NCI-H2107 (cell line): Measurements from ENCODE around the gene SPIRE2.
"Not testable (repeated sequence)": the region's sequence is repeated elsewhere in the genome, so short reads cannot be mapped to it uniquely, and the experiment has no call there.

ENCODE experiments used
- DNase-seq: peaks from one replicate; lab custom pipeline; 2025; lab: John Stamatoyannopoulos, UW

The SPIRE2 gene

DNA sequence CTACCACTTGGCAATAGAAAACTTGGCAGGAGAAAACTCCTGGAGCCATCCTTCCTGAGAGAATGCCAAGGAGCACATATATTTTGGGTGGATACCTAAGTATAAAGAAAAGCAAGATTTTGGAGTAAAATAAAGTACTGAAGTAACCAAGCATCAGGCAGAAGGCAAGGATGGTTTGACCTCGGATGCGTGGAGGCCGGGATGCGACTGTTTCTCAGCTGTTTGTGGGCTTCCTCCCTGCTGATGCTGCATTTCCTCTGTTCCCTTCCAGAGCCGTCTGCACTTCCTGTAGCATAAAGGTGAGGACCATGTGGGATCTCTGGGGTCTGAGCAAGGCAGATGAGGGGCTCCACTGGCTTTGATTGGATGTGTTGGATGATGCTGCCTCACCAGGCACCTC, 39.6 kb downstream of the SPIRE2 start:
- no peak for DNase-seq

DNA sequence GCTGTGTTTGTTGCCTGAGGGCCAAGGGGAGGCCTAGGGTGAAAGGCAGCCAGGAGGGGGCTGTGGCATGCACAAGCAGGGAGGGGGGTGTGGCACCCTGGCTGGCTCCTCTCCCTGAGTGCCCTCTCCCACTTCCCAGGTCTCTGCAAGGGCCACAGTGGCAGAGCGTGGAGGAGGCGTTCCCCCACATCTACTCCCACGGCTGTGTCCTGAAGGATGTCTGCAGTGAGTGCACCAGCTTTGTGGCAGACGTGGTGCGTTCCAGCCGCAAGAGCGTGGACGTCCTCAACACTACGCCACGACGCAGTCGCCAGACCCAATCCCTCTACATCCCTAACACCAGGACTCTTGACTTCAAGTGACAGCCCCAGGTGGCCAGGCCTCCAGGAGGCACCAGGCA, 41.6 kb downstream of the SPIRE2 start:
- no peak for DNase-seq

DNA sequence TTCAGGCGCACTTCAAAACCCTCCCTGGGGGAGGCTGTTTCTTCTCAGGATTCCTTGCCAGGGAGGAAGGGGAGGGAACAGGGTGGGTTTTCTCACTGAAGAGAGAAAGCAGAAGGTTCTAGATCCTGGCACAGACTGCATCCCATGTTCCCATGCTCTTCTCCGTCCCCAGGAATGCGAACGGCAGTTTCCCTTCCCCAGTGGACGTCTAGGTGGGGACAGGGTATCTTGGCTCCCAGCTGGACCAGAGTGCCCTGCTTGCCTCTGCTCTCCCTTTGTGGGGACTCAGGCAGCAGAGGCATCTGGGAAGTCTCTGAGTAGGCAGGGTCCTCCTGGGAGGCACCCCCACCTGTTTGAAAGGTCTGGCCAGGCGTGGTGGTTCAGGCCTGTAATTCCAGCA, 42.2 kb downstream of the SPIRE2 start:
- DNase-seq, result no peak

DNA sequence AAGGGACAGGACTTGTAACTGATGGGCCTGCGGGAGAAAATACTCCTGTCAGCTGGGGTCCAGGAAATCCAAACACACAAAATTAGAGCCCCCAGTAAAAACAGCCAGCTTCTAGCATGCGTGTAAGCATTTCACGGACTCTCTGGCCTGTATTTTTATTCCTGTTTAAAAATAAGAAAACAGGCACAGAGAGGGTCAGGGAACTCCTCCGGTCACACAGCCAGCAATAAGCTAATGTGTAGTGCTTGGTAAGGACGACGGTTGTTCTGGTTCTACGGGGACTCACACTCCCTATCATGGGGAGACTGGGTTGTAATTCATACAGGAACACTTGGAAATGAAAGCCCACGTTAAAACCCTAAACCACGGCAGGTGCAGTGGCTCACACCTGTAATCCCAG, 43.6 kb downstream of the SPIRE2 start:
- DNase-seq, result no peak

DNA sequence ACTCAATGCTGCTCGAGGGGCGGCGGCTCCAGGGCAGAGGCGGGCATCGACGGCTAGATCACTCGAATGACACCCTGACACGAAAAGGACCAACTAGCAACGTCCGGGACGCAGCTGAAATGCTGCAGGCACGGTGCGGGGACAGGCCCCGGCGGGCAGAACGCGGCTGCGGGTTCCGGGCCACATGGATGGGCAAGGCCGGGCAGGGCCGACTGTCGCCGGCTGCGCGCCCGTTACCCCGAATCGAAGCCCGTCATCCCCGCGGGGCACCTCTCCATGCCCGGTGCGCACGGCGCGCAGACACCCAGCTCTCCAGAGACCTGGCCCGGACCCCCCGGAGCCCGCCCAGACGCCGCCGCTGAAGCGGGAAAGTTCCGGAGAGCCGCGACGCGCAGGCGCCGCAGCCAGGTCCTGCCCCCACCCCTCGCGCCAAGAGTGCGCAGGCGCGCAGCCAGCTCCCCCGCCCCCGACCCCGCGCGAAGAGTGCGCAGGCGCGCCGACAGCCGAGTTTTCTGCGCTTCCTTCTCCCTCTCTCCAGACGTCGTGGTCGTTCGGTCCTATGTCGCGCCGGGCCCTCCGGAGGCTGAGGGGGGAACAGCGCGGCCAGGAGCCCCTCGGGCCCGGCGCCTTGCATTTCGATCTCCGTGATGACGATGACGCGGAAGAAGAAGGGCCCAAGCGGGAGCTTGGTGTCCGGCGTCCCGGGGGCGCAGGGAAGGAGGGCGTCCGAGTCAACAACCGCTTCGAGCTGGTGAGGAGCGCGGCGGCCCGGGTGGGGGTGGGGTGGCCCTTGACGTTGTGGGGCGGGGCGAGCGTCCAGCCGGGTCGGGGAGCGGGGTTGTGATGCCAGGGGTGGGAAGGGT, 45.1 kb downstream of the SPIRE2 start, which contains the start of gene TCF25:
TSS of gene TCF25 (plus strand) at position 484 of the 863 bp plus-strand sequence. CDS start at position 560, 76 bp downstream.
- DNase-seq, result peak; percentile 84

DNA sequence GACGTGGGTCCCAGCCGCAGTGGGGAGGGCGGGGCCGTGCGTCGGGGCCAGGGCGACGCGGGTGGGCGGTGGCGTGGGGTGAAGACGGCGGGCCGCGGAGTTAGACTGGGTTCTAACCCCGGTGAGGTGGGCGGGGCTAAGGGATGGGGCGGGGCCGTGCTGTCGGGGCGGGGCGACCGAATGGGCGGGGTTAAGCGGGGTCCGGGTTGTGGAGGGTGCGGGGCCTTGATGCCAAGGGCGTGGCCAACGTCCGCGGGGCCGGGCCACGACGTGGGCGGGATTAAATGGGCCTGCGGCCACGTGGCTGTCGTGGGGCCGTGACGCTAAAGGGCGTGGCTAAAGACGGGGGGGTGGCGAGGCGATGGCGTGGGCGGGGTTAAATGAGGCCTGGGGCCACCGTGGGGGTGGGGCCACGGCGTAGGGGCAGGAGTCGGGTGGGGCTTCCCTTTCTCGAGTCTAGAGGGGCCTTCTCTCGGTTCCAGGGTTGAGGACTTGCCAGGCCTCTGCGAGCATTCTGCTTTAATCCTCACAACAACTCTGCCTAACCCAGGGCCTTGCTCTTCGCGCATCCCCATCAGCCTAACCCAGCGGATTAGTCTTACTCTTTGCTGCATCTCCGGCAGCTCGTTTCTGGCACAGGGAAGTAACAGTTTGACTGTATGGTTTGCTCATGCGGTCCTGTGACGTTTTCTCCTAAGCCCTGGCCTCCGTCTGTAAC, 45.9 kb downstream of the SPIRE2 start:
- DNase-seq, result peak; percentile 77

DNA sequence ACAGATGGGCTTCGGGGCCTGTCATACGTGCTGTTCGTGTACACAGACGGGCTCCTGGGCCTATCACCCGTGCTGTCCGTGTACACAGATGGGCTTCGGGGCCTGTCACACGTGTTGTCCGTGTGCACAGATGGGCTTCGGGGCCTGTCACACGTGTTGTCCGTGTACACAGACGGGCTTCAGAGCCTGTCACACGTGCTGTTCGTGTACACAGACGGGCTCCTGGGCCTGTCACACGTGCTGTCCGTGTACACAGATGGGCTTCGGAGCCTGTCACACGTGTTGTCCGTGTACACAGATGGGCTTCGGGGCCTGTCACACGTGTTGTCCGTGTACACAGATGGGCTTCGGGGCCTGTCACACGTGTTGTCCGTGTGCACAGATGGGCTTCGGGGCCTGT, 50.8 kb downstream of the SPIRE2 start:
- not testable (repeated sequence) for DNase-seq

DNA sequence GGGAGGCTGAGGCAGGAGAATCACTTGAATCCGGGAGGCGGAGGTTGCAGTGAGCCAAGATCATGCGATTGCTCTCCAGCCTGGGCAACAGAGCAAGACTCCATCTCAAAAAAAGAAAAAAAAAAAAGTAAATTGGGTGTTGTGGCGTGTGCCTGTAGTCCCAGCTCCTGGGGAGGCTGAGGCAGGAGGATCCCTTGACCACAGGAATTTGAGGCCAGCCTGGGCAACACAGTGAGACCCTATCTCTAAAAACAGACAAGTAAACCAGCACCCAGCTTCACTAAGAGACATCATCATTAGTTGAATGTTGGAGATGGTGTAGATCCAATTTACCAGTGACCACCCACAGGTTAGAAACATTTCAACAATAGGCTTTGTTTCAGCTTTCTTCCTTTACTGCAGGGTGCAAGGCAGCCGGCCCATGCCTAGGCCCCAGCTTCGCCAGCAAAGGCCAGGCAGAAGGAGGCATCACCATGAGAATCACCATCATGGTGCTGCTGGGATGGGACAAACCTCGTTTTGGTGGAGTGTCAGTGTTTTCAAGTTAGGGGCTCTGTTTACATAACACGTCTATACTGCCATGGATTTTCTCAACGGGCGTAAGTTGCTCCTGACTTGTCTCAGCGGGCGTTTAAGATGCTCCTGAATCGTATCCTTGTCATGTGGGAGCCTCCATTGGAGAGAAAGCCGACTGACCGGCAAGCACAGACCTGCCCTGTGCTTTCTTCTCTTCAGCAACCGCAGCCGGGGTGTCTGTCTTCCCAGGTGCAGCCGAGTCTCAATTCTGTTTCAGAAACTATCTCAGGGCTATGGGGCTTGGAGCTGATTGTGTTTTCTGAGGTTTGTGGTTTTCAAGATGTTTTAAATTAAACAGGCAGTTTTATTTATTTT, 52.4 kb downstream of the SPIRE2 start:
- peak; percentile 57 for DNase-seq

DNA sequence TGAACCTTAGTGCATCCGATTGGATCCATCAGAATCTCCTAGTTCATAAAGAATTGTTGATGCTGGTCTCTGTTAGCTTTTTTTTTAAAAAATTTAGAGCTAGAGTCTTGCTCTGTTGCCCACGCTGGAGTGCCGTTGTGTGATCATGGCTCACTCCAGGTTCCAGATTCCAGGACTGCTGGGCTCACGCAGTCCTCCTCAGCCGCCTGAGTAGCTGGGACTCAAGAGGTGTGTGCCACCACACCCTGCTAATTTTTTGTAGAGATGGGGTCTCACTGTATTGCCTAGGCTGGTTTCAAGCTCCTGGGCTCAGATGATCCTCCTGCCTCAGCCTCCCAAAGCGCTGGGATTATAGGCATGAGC, 53.1 kb downstream of the SPIRE2 start:
- DNase-seq, result no peak

DNA sequence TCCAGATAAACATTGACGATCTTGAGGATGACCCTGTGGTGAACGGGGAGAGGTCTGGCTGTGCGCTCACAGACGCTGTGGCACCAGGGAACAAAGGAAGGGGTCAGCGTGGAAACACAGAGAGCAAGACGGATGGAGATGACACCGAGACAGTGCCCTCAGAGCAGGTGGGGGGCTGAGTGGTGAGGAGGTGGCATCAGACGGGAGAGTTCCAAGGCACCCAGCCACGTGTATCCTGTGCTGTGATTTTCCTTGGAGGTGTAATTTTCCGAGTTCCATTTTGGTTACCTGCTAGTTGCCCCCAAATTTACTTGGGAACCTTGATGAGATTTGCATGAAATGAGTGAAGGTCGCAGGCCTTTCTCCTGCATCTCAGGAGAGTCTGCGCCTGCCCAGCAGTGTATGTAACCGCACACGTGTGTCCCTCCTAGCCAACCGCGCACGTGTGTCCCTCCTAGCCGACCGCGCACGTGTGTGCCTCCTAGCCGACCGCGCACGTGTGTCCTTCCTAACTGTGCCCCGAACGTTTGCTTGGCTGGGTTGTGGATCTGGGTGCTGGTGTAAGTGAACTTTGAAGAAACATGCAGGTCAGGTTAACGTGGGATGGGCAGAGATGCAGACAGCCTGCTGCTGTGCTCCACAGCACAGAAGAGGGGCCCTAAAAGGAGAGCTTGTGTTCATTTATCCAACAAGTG, 55.2 kb downstream of the SPIRE2 start:
- DNase-seq, result no peak

DNA sequence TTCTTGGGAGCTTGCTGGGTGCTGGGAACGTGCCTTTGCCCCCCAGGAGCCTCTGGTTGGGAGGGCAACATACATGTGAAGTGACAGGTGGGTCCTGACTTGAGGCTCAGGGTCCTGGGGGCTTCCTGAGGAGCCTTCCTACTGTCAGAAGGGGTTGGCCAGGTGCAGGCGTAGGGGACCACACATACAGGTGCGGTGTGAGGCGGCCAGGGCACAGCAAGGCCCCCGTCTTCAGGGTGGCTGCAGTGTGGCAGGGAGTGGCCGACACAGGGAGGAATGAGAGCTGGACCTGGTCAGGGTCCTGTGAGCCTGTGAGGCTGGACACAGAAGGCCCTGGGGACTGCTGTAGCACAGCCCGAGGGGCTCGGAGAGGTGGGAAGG, 55.8 kb downstream of the SPIRE2 start:
- DNase-seq, result no peak

DNA sequence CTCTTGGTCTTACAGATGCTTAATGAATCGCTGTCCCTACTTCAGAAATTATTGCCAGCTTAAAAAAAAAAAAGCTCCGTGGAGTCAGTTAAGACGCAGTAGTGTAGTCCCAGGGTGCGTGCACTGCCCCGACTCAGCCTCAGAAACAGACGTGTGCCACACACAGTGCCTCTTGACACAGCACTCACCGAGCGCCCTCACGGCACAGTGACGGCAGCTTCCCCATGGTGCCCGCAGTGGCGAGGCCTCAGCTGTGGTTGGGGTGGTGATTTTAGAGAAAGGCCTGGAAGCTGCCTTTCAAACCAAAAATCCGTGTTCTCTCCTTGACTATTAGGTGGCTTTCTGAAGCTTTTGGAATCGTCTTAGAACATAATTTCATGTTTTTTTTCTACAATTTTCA, 59.0 kb downstream of the SPIRE2 start:
- no peak for DNase-seq

DNA sequence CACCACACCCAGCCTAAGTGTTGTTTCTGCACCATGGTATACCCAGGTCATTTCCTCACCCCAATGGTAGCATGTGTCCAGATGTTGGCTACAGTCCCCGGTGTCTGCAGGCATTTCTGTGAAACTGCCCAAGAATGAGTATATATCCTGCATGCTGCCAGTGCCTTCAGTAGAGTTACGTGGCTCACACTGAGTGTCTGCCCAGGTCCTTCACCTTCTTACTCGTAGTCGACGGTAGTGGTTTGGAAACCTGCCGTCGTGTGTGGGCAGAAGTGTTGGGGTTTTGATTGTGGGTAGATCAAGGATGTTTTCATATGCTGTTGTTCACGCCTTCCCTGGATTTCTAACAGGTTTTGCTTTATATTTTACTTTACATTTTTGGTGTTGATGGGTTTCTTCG, 61.9 kb downstream of the SPIRE2 start:
- DNase-seq, result no peak

DNA sequence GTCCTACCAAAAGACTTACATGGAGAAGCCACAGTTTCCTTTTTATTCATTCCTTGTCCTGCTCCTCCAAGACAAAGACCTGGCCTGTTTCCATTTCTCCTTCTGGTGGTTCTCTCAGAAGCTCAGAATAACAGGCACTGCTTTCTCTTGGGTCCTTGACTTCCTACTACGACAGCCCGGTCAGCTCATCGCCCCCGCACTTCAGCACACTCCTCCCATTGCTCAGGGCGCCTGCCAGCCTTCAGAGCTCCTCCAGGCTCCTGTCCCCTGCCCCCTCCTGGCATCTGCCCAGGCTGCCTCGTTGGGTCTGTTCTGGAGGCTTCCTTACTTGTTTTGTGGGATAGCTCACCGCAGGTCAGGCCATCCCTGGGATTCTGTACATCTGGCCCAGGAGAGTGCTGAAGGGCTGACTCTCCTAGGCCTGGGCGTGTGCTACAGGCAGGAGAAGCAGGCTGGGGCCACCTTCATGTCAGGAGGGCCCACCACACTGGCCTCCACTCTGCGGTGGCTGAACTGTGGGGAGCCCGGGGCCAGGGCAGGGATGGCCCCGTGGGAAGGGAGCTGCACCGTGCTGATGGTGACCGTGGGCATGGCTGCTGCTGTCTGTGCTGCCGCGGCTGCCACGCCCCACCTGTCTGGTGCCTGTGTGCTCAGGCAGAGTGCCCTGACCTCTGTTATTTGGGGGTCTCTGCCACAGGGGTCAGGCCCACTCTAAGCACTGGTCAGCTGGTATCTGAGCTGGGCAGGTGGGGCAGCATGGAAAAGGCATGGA, 62.8 kb downstream of the SPIRE2 start:
- DNase-seq, result no peak

DNA sequence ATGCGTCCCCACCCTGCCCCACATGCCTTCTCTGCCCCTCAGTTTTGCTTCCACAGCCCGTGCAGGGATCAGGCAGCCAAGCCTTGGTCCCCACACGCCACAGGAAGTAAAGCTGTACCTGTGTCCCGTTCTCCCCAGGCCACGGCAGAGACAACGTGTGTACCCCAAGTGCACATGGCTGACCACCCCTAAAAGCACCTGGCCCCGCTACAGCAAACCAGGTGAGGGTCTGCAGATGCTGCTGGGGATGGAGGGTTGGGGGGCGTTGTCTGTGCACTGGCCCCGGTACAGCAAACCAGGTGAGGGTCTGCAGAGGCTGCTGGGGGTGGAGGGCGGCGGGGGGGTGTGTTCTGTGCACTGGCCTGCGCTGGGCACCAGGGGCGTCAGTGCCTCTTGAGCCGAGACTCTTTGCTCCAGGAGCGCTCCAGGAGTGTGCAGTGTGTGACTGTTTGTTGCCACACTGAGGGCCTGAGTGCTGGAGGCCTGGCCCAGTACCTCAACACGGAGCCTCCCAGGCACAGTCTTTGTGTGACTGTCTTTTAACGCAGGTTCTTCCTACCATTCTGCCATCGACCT, 63.9 kb downstream of the SPIRE2 start:
- no peak for DNase-seq

DNA sequence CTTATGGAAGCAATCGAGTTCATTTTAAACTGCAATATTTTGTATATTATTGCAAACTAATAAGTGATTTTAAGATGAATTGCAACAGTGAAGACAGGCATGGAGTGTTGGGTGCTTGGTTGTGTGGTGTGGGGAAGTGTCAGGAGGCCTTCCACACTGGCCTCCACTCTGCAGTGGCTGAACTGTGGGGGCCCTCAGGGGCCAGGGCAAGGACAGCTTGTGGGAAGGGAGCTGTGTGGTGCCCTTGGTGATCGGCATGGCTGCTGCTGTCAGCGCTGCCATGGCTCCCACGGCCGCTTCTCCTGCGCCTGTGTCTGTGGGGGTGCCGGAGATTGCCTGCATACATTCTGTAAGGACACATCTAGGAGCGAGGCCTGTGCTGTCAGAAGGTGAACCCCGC, 64.4 kb downstream of the SPIRE2 start:
- no peak for DNase-seq

DNA sequence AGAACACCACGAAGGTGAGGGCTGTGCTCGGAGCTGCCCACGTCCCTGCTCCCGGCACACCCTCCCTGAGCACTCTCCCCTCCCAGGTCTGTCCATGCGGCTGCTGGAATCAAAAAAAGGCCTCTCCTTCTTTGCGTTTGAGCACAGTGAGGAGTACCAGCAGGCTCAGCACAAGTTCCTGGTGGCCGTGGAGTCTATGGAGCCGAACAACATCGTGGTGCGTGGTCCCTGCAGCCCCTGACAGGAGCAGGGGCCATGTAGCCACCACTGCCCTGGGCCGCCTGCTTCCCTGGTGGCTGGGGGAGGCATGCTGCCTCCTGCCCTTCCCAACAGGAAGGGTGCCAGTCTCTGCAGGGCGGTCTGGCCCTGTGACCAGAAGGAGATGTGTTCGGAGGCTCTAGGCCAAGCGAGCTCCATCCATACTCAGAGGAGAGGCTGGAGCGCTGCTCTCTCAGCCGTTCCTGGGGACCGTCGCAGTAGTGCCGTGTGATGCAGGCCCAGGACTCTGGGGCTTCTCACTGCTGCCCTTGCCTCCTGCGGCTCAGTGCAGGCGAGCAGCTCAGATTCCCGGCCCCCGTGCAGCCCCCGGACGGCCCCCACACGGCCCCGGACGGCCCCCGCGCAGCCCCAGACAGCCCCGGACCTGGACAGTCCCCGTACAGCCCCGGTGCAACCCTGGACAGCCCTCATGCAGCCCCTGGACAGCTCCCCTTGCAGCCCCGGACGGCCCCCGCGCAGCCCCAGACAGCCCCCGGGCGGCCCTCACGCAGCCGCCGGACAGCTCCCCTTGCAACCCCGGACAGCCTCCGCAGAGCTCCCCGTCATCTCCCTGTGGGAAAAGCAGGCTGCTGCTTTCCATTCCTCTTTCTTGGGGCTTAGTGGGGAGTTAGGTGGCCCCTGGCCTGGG, 65.6 kb downstream of the SPIRE2 start:
- DNase-seq, result no peak

DNA sequence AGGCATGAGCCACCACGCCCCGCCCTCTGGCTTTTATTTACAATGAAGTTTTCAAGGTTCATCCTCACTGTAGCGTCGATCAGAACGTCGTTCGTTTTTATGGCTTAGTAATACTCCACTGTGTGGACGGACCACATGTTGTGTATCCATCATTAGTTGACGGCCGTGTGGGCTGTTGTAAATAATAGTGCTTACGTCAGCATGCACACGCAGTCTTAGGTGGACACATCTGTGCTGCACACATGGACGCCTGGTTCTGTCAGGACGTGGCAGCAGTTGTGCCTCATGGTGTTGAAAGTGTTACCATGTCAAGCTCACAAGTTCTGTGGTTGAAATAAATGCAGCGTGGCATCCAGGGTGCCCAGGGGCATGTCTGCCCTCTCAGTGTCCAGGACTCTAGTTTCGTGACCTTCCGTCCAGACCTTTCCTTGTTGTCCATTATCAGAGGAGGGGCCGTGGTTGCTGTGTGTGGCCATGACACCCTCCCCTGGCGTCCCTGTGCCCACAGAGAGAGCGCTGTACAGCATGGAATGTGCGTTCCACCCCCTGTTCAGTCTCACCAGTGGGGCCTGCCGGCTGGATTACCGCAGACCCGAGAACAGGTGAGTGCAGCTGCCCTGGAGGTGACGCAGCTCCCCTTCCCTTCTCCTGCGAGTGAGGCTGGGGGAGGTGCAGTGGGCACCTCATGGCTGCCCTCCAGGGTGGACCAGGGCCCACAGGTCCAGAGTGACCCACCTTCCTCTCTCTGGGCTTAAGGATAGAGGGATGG, 67.4 kb downstream of the SPIRE2 start:
- no peak for DNase-seq

DNA sequence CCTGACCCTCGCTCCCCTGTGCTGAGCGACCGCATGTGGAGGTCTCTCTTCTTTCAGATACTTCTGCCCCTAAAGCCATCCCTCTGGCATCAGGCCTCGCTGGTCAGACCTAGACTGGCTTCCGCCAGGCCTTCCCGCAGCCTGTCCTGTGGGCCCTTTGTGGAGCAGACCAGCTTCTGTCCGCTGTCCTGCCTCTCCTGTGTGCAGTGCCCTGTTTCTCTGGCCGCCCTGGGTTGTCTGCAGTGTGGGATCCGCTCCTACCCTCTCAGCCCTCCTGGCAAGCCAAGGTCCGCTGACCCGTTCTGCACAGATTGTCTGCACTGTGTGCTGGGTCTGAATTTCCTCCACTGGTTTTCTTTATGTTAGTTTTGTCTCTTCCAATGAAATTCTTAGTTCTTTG, 68.9 kb downstream of the SPIRE2 start:
- DNase-seq, result no peak
